H1 (cell line): ENCODE data around the gene RSPO1. TPM values are rescaled to one million over a fixed set of nuclear protein-coding genes. Genes with fewer than 3 reads are reported as not detected.

Experiments used
- CTCF ChIA-PET: fragments of 300-600 bp; sonication (Branson Sonifier 250); formaldehyde crosslinking; loops from one replicate; lab custom pipeline; 2021; ENCODE audit not compliant: partially characterized antibody; lab: Charles Lee
- POLR2A ChIA-PET: fragments of 300-600 bp; sonication (Branson Sonifier 250); formaldehyde crosslinking; loops from one replicate; lab custom pipeline; 2021; ENCODE audit warnings: inconsistent platforms; ENCODE audit not compliant: partially characterized antibody; lab: Charles Lee
- DNase-seq, 2 experiments: peaks; one replicate each; pipeline versions ENCODE4 v3.0.0 to v3.0.0-alpha.2; 2010 to 2022; ENCODE audit warnings: low spot score in 2 of 2, low read depth in 1 of 2, mixed read lengths in 1 of 2
- FAIRE-seq: peaks from 2 replicates; lab custom pipeline; 2011; peaks lifted over from hg19 to GRCh38; lab: Jason Lieb, UNC
- H2AFZ ChIP-seq: 2 replicates; pipeline ENCODE4 v1.8.1; 2012; ENCODE audit warnings: low read length, inconsistent platforms
- H2AK5ac ChIP-seq: 2 replicates; pipeline ENCODE4 v1.6.1; 2013; ENCODE audit warnings: low read depth, low read length
- H2BK120ac ChIP-seq: replicated peaks from 2 replicates; pipeline ENCODE3; 2013; ENCODE audit warnings: low read depth, low read length, inconsistent platforms
- H2BK12ac ChIP-seq: 2 replicates; pipeline ENCODE4 v1.6.1; 2013; ENCODE audit warnings: low read depth, low read length
- H2BK15ac ChIP-seq: 2 replicates; pipeline ENCODE4 v1.6.1; 2013; ENCODE audit warnings: low read length
- H2BK20ac ChIP-seq: 2 replicates; pipeline ENCODE4 v1.6.1; 2013; ENCODE audit warnings: low read length
- H2BK5ac ChIP-seq: 2 replicates; pipeline ENCODE4 v1.6.1; 2013; ENCODE audit warnings: low read depth, low read length
- H3K14ac ChIP-seq: 2 replicates; pipeline ENCODE4 v1.6.1; 2013; ENCODE audit warnings: inconsistent platforms; ENCODE audit not compliant: insufficient read length
- H3K18ac ChIP-seq: 2 replicates; pipeline ENCODE4 v1.6.1; 2013; ENCODE audit warnings: low read length; ENCODE audit errors: extremely low read depth
- H3K23ac ChIP-seq: 2 replicates; pipeline ENCODE4 v1.6.1; 2013; ENCODE audit warnings: inconsistent platforms; ENCODE audit not compliant: insufficient read length
- H3K23me2 ChIP-seq: 2 replicates; pipeline ENCODE4 v1.6.1; 2013; ENCODE audit warnings: low read depth, low read length
- H3K27ac ChIP-seq: 2 replicates; pipeline ENCODE4 v1.6.1; 2011; ENCODE audit warnings: low read depth, low read length, inconsistent platforms
- H3K27me3 ChIP-seq, 4 experiments: replicated peaks in 1 of 4; 1 replicate in 1 of 4; 2 replicates in 3 of 4; pipeline versions ENCODE4 v1.6.1 to v1.8.1; 2011 to 2013; ENCODE audit warnings: low read length in 3 of 4, mild to moderate bottlenecking in 3 of 4, inconsistent platforms in 2 of 4, mixed read lengths in 2 of 4, moderate library complexity in 1 of 4; ENCODE audit not compliant: control insufficient read depth in 3 of 4, insufficient read depth in 3 of 4; ENCODE audit errors: extremely low read depth in 1 of 4
- H3K36me3 ChIP-seq, 4 experiments: 2 replicates each; pipeline versions ENCODE4 v1.6.1 to v1.8.1; 2011 to 2013; ENCODE audit warnings: mild to moderate bottlenecking in 4 of 4, low read length in 3 of 4, moderate library complexity in 2 of 4, control low read depth in 1 of 4, inconsistent platforms in 1 of 4; ENCODE audit not compliant: insufficient read depth in 4 of 4, control insufficient read depth in 2 of 4
- H3K4ac ChIP-seq: replicated peaks from 2 replicates; pipeline ENCODE3; 2013; ENCODE audit warnings: low read length, low read depth, mixed read lengths, inconsistent platforms; ENCODE audit not compliant: insufficient read length
- H3K4me1 ChIP-seq, 4 experiments: replicated peaks in 1 of 4; 1 replicate in 1 of 4; 2 replicates in 3 of 4; pipeline versions ENCODE4 v1.6.1 to v1.8.1; 2011 to 2013; ENCODE audit warnings: low read length in 3 of 4, inconsistent platforms in 2 of 4, mixed read lengths in 1 of 4; ENCODE audit not compliant: insufficient read depth in 4 of 4, control insufficient read depth in 3 of 4
- H3K4me2 ChIP-seq, 2 experiments: 2 replicates each; pipeline versions ENCODE4 v1.6.1 to v1.8.1; 2011 to 2013; ENCODE audit warnings: low read depth in 2 of 2, low read length in 2 of 2, control low read depth in 1 of 2, inconsistent platforms in 1 of 2, mild to moderate bottlenecking in 1 of 2; ENCODE audit not compliant: insufficient read depth in 1 of 2
- H3K4me3 ChIP-seq, 4 experiments: fragments of 200-600, 300-600 bp in 1 of 4; sonication (generic), shearing (Covaris generic), sonication (Bioruptor Twin) in 1 of 4; 2 replicates each; pipeline versions ENCODE4 v1.5.1 to v1.8.1; 2011 to 2016; ENCODE audit warnings: low read length in 4 of 4, low read depth in 3 of 4, control low read depth in 2 of 4, inconsistent platforms in 2 of 4, mild to moderate bottlenecking in 2 of 4, mixed read lengths in 1 of 4, moderate library complexity in 1 of 4; ENCODE audit not compliant: insufficient read depth in 2 of 4; ENCODE audit errors: extremely low read depth in 1 of 4
- H3K56ac ChIP-seq: replicated peaks from 2 replicates; pipeline ENCODE3; 2013; ENCODE audit warnings: low read depth, mild to moderate bottlenecking, mixed read lengths, low read length, inconsistent platforms; ENCODE audit not compliant: insufficient read length
- H3K79me1 ChIP-seq: 2 replicates; pipeline ENCODE4 v1.6.1; 2013; ENCODE audit warnings: low read depth, low read length, control low read depth
- H3K79me2 ChIP-seq, 2 experiments: 2 replicates each; pipeline versions ENCODE4 v1.6.1 to v1.8.1; 2012 to 2013; ENCODE audit warnings: low read length in 2 of 2, mild to moderate bottlenecking in 2 of 2, inconsistent platforms in 1 of 2; ENCODE audit not compliant: insufficient read depth in 2 of 2, control insufficient read depth in 1 of 2
- H3K9ac ChIP-seq, 4 experiments: replicated peaks in 1 of 4; 1 replicate in 1 of 4; 2 replicates in 3 of 4; pipeline versions ENCODE4 v1.6.1 to v1.8.1; 2011 to 2013; ENCODE audit warnings: low read depth in 3 of 4, low read length in 3 of 4, control low read depth in 2 of 4, mild to moderate bottlenecking in 2 of 4, moderate library complexity in 2 of 4, inconsistent platforms in 1 of 4; ENCODE audit errors: extremely low read depth in 1 of 4
- H3K9me3 ChIP-seq, 2 experiments: 2 replicates each; pipeline versions ENCODE4 v1.6.1 to v1.8.1; 2012 to 2013; ENCODE audit warnings: mild to moderate bottlenecking in 2 of 2, moderate library complexity in 2 of 2, control low read depth in 1 of 2, inconsistent platforms in 1 of 2, low read depth in 1 of 2, low read length in 1 of 2, mixed read lengths in 1 of 2; ENCODE audit not compliant: insufficient read depth in 2 of 2
- H4K20me1 ChIP-seq, 2 experiments: replicated peaks in 1 of 2; 2 replicates each; pipeline versions ENCODE3 to v1.8.1; 2011 to 2013; ENCODE audit warnings: inconsistent platforms in 2 of 2, low read length in 2 of 2, mild to moderate bottlenecking in 1 of 2; ENCODE audit not compliant: insufficient read depth in 2 of 2, control insufficient read depth in 1 of 2
- H4K5ac ChIP-seq: 2 replicates; pipeline ENCODE4 v1.6.1; 2013; ENCODE audit warnings: low read length, low read depth, mixed read lengths, inconsistent platforms; ENCODE audit not compliant: insufficient read length
- H4K8ac ChIP-seq: 2 replicates; pipeline ENCODE4 v1.8.0; 2013; ENCODE audit warnings: mild to moderate bottlenecking, moderate library complexity, low read length, inconsistent platforms; ENCODE audit not compliant: insufficient read depth; ENCODE audit errors: extremely low read depth
- H4K91ac ChIP-seq: replicated peaks from 2 replicates; pipeline ENCODE3; 2013; ENCODE audit warnings: low read length, mixed read lengths, inconsistent platforms; ENCODE audit not compliant: insufficient read length
- CHD2 ChIP-seq: IDR thresholded peaks from 2 replicates; pipeline ENCODE4 v1.6.1; 2012; ENCODE audit warnings: low read length, improper control_type of control experiment
- FOSL1 ChIP-seq: IDR thresholded peaks from 2 replicates; pipeline ENCODE4 v1.6.1; 2011; ENCODE audit warnings: mild to moderate bottlenecking, low read depth, low read length, moderate library complexity; ENCODE audit not compliant: insufficient read depth
- GTF2F1 ChIP-seq: IDR thresholded peaks from 2 replicates; pipeline ENCODE4 v1.6.1; 2012; ENCODE audit warnings: low read depth, low read length, improper control_type of control experiment, borderline replicate concordance
- JUN ChIP-seq: IDR thresholded peaks from 2 replicates; pipeline ENCODE4 v1.6.1; 2011; ENCODE audit warnings: low read depth, mild to moderate bottlenecking, improper control_type of control experiment, low read length
- RAD21 ChIP-seq, 2 experiments: IDR thresholded peaks in 1 of 2; conservative IDR thresholded peaks in 1 of 2; 2 replicates each; pipeline ENCODE4 v1.6.1; 2011; ENCODE audit warnings: low read depth in 2 of 2, low read length in 2 of 2, improper control_type of control experiment in 1 of 2, inconsistent platforms in 1 of 2, mild to moderate bottlenecking in 1 of 2, moderate library complexity in 1 of 2
- RBBP5 ChIP-seq: IDR thresholded peaks from 2 replicates; pipeline ENCODE4 v1.7.1; 2012; ENCODE audit warnings: low read depth, mild to moderate bottlenecking, inconsistent platforms, low read length, moderate library complexity, borderline replicate concordance
- RNF2 ChIP-seq: fragments of 200-900, 300-1000 bp; sonication (generic); IDR thresholded peaks from 2 replicates; pipeline ENCODE4 v1.7.1; 2016; ENCODE audit warnings: borderline replicate concordance, low read depth, mild to moderate bottlenecking, antibody characterized with exemption, low read length; ENCODE audit not compliant: poor library complexity, severe bottlenecking; ENCODE audit errors: missing control alignments
- SUZ12 ChIP-seq: fragments of 200-600 bp; sonication (generic); IDR thresholded peaks from 2 replicates; pipeline ENCODE4 v1.6.1; 2012; ENCODE audit warnings: mild to moderate bottlenecking, inconsistent platforms, low read length, moderate library complexity, mixed read lengths
- WGBS, 2 experiments: shearing (Covaris generic) in 1 of 2; methylation state at CpG; one replicate each; pipeline versions ENCODE4 v1.1.6 to v1.1.7; 2013 to 2015; ENCODE audit warnings: low lambda C conversion rate in 2 of 2, mixed read lengths in 2 of 2, inconsistent platforms in 1 of 2, low coverage in 1 of 2, missing lambda C conversion rate in 1 of 2; ENCODE audit not compliant: insufficient replicate concordance in 2 of 2, insufficient coverage in 1 of 2, insufficient read length in 1 of 2; ENCODE audit errors: extremely low coverage in 1 of 2, missing lambda C conversion rate in 1 of 2; 5-methylcytosine and 5-hydroxymethylcytosine counted together
- polyA plus RNA-seq, 7 experiments: library from polyadenylated mRNA; depleted of rRNA in 3 of 7; stranded (reverse) in 5 of 7; unstranded in 2 of 7; fragments of >200 nt in 5 of 7; fragments of 200-250 nt in 2 of 7; gene quantifications; 1 replicate in 5 of 7; 2 replicates in 1 of 7; 4 replicates in 1 of 7; pipeline versions ENCODE4 v1.2.1 to v1.2.3, GENCODE V29; 2011 to 2013; ENCODE audit warnings: missing spikeins in 2 of 7, mixed read lengths in 2 of 7
- total RNA-seq: library from RNA; stranded (reverse); fragmentation: NEBNext Ultra II Directional; extraction: Animal tissue kit (Norgen Biotek cat#: 25700); gene quantifications from 2 replicates; pipeline ENCODE4 v1.2.1, GENCODE V29; 2021
- TF ChIP-seq, protein P1 (sequence below): IDR thresholded peaks from 2 replicates; pipeline ENCODE4 v1.6.1; 2012; ENCODE audit warnings: inconsistent platforms
- TF ChIP-seq, protein P2 (sequence below): IDR thresholded peaks from 2 replicates; pipeline ENCODE4 v1.6.1; 2011; ENCODE audit warnings: low read length, improper control_type of control experiment

RSPO1 gene
- total and polyA plus RNA-seq, 2 of the 8 experiments (the other 6 are each of a cell fraction or from before 2014, with no cell fraction given), result 0.39 TPM; not detected in 1

DNA sequence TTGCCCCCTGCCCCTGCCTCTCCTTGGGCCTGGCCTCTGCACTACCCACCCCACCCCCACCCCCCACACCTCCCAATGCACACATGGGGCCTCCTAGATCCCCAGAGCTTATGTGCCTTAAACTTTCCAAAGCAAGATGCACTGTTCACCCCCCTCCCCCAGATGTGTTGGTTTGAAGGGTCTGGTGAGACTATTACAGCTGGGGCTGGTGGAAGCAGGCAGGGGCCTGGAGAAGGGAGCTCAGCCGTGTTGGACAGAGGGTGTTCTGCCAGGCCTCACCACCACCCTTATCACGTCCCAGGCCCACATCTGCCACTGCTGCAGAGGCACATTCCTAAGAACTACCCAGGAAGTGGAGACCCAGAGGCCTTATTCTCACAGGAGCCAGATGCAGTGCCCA lies 18.3 kb upstream of the RSPO1 start:
- H3K23me2 ChIP-seq, result no peaks in the 10 kb centered on the region
- H3K79me2 ChIP-seq, result no peaks in the 10 kb centered on the region
- no peak overlapping the region for H3K9ac ChIP-seq
- no peaks in the 10 kb centered on the region for H4K20me1 ChIP-seq
- FAIRE-seq (no peak), DNase-seq (no peak)
- H2BK5ac ChIP-seq, result no peak overlapping the region
- H3K27ac ChIP-seq, result no peak overlapping the region
- H4K5ac ChIP-seq, result no peak overlapping the region
- H3K23ac ChIP-seq, result no peak overlapping the region
- no peak overlapping the region for H3K14ac ChIP-seq
- no peak overlapping the region for H3K18ac ChIP-seq
- no peak overlapping the region for H2BK120ac ChIP-seq
- POLR2A ChIA-PET, result no interaction called here
- H3K4me2 ChIP-seq, result no peak overlapping the region
- H4K91ac ChIP-seq, result no peak overlapping the region
- H3K4me1 ChIP-seq, result peaks cover 0 to 2% (median 0%) of the 10 kb centered on the region in 4 experiments; a peak in 1 of 7 replicates
- no peak overlapping the region for H2BK20ac ChIP-seq
- no peaks in the 10 kb centered on the region for H3K79me1 ChIP-seq
- no peak overlapping the region for H2BK15ac ChIP-seq
- H3K9me3 ChIP-seq, result no peaks in the 10 kb centered on the region
- H3K36me3 ChIP-seq, result no peaks in the 10 kb centered on the region
- CTCF ChIA-PET, result interaction anchor here (1.1 to 3.1 kb wide), 3 partner anchors 38 to 200 kb away, joined by 3 to 11 read pairs (median 3); no protein-coding TSS in a partner anchor
- no peak overlapping the region for H3K4me3 ChIP-seq
- no peak overlapping the region for H2AFZ ChIP-seq
- H2AK5ac ChIP-seq, result no peak overlapping the region
- peak overlapping the region; percentile 18; the same call in 1 of the 2 replicates for H4K8ac ChIP-seq
- WGBS, 2 experiments, result 60% methylated on average over 2 of the region's 2 CpGs; no CpG with 5 or more reads in 1 of the 2 experiments
- H2BK12ac ChIP-seq, result no peak overlapping the region
- no peak overlapping the region for H3K56ac ChIP-seq
- peaks cover 0 to 3% (median 2%) of the 10 kb centered on the region in 4 experiments; a peak in 3 of 7 replicates for H3K27me3 ChIP-seq
- no peak overlapping the region for H3K4ac ChIP-seq
- TF ChIP-seq JUN (no peak), RAD21 (IDR thresholded peaks at IDR 0.05 in 1 of 2, conservative IDR thresholded peaks at IDR 0.05 in 1 of 2; ENCODE audit: low read depth in 2 of 2, low read length in 2 of 2) (no peak), GTF2F1 (no peak), FOSL1 (no peak), RNF2 (no peak), RBBP5 (no peak), SUZ12 (no peak), CHD2 (no peak)
- TF ChIP-seq, protein P1, sequence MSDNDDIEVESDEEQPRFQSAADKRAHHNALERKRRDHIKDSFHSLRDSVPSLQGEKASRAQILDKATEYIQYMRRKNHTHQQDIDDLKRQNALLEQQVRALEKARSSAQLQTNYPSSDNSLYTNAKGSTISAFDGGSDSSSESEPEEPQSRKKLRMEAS, result no peak
- TF ChIP-seq, protein P2, sequence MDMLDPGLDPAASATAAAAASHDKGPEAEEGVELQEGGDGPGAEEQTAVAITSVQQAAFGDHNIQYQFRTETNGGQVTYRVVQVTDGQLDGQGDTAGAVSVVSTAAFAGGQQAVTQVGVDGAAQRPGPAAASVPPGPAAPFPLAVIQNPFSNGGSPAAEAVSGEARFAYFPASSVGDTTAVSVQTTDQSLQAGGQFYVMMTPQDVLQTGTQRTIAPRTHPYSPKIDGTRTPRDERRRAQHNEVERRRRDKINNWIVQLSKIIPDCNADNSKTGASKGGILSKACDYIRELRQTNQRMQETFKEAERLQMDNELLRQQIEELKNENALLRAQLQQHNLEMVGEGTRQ, result no peak
